M059J (cell line): ENCODE results near the gene PTPRE. TPM values are rescaled to one million over a fixed set of nuclear protein-coding genes. Genes with fewer than 3 reads are reported as not detected.

Experiments
- DNase-seq: peaks from one replicate; pipeline ENCODE4 v3.0.0-alpha.2; 2012; ENCODE audit warnings: low read depth
- total RNA-seq: library from RNA; depleted of rRNA; stranded (reverse); fragments of >200 nt; shearing (Covaris generic); gene quantifications from 2 replicates; pipeline ENCODE4 v1.2.3, GENCODE V29; 2014

Gene PTPRE
- total RNA-seq, 1 experiment from 2014 or later = 6.4 TPM

DNA sequence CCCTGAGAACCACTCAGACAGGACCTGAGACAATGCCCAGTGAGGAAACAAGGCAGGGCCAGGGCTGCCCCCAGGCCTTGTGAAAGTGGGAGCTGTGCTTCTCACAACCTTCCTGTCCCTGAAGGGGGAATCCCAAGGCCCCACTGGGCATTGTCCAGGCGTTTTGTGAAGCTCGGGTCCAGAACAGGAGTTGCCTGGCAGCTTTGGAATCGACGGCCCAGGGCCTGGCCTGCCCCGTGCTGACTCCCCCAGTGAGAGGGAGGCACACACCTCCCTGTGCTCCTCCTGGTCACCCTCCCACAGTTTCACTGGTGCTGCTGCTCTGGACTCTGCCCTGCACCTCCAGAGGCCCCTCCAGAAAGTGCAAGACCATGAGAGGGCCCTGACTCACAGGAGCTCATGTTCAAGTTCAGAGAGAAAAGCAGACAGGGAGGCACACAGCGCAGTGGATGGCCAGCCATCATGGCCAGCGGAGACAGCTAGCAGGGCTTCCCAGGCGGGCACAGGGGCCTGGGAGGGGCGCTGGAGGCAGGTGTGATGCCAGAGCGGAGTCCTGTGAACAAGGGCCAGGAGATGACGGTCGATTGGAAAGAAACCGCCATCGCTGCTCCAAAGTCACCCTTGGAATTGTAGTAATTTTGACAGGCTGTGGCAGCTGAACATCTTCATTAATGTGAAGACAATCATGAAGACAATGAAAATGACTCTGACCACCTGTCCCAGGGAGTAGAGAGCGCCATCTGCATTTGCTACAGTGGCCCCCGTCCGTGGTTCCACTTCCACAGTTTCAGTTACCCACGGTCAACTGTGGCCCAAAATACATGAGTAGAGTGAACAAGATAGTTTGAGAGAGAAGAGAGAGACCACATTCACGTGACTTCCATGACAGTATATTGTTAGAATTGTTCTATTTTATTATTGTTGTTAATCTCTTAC lies 115.6 kb downstream of the PTPRE start:
- DNase-seq = no peak

GRCh38 chr10:128024426-128024825 lies 117.5 kb downstream of the PTPRE start:
- no peak for DNase-seq

DNA sequence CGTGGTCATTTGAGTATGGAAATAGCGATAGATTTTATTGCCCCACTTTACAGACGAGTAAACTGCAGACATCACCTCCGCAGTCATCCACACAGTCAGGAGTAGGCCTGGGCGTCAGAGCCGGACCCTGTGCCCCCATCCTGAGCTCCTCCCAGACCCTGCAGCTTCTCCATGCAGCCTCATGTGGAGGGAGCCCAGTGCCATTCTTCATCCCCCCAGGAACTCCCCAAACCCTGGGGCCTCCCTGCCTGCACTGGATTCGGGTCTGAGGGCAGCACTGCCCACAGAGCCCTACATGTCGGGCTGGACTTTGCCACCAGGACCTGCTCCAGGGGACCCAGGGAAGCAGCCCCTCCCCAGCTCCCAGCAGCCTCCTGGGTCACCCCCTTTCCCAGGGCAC lies 118.5 kb downstream of the PTPRE start:
- no peak for DNase-seq

DNA sequence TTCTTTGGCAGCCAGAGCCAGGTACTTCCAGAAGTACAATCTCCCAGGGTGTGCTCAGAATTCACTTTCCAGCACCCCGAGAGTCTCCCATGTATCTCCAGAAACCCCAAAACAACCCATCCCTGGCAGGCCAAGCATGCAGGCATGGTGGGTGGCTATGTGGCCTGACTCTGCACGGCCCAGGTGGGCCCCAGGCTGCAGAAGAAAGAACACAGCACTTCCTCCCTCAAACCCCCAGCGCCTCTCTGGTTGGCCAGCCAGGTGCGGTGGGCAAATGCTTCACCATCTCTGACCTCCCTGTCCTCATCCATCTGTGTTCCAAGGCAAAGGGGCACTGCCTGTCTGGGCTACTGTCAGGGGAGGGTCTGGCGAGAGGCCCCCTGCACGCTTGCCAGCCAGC lies 119.0 kb downstream of the PTPRE start:
- no peak for DNase-seq

DNA sequence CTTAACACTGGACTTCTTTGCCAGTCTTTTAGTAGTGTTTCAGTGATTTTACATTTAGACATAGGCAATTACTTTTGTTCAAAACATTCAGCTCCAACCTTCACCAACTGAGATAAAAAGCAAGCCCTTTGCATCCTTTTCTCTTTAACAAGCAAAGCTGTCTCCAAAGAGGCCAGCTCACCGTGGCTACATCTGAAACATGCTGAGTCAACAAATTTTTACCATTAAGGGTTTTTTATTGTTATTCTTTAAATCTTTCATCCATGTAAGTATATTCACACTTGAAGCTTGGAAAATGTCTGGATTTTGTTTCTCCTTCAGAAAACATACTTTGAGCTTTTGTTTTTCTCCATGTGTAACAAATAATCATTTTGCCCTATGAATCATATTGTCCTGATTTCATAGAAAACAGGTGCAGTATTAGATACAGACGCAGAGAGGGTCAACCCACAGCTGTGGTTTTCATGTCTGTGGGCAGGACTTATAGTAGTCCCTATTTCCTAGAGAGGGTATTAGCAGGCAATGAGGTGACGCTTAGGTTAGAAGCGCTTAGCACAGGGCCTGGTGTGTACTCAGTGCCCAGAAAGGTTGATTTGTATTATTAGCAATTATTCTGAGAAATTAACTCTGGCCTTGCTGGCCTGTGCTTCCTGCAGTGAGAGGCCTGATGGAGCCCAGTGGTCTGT lies 119.9 kb downstream of the PTPRE start:
- DNase-seq = no peak

DNA sequence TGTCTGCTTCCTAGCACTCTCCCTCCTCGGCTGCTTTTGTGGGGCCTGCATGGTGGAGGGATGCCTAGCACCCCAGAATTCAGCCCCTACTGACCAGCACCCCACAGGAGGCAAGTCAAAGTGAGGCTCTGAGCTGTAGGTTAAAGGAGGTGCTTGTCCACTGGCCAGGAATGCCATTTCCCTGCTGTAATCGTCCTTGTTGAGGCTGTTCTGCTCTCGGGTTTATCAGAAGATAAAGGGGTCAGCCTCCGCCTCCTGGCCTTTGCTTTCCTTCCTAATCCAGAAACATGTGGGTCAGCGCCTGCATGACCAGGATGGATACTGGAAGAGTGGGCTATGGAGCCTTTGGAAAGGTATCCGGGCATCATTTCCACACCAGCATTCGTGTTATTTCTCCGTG lies 120.4 kb downstream of the PTPRE start:
- no peak for DNase-seq

- no peak for DNase-seq
Measured at GRCh38 chr10:128027822-128028507, 121.1 kb downstream of the PTPRE start.

DNA sequence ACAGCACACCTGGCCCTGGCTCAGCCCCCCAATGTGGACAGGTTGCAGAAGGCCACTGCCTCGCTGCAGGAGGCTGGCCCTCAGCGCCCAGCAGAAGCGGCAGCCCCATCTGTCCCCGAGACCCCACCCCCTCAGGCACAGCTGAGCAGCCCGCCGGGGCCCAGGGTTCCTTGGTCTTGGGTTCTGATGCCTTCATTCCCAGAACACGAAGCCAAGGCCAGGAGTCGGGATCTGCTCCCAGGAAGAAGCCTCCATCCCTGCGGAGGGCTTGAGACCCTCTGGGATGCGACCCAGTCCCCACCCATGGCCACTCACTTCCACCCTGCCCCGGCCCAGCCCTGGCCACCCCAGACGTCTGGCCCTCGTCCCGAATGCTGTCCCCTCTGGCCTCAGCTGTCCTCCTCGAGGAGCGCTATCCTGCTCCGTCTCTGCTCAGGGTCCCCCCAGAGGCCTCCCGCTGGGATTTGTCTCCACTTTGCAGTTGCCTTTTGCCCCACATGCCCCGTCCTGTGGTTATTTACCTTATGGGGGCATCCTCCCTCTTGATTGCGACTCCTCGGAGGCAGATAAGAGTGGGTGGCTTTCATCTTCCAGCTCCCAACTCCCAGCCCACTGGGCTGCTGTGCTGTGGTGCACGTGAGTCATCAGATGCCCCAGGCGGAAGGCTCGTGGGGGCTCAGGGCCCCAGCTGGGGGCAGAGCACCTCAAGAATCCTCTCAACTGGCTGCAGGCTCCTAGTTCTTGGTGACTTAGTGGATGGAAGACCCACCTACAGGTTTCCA lies 121.8 kb downstream of the PTPRE start:
- no peak for DNase-seq

GRCh38 chr10:128029290-128029651 lies 122.4 kb downstream of the PTPRE start:
- DNase-seq = no peak

GRCh38 chr10:128029731-128030369 lies 122.9 kb downstream of the PTPRE start:
- DNase-seq = no peak

GRCh38 chr10:128030498-128031072 lies 123.7 kb downstream of the PTPRE start:
- no peak for DNase-seq

- DNase-seq = no peak
Measured at GRCh38 chr10:128031216-128031615, 124.3 kb downstream of the PTPRE start.

GRCh38 chr10:128032466-128032865 lies 125.6 kb downstream of the PTPRE start:
- DNase-seq = no peak

DNA sequence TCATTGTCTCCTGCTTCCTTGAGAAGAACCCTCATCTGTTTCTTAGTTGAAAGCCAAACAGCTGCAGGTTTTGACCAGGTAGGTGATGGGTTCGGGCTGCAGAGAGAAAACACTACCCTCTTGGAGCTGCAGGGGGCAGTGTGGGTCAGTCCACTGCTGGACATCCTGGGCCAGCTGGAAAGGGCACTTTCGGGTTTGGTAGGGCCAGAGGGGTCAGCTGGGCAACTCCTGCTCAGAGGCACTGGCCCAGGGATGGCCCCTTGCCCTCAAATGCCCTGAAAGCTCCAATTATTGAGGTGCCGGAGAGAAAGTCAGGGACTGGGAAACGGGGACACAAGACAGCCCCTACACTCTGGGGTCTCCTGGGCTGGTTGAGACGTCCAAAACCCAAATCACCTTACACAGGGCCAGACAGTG lies 128.7 kb downstream of the PTPRE start:
- peak; percentile 19 for DNase-seq

- DNase-seq = no peak
Measured at GRCh38 chr10:128036011-128036615, 129.2 kb downstream of the PTPRE start.

- DNase-seq = peak; percentile 78
Measured at GRCh38 chr10:128036746-128037543, 130.0 kb downstream of the PTPRE start.

DNA sequence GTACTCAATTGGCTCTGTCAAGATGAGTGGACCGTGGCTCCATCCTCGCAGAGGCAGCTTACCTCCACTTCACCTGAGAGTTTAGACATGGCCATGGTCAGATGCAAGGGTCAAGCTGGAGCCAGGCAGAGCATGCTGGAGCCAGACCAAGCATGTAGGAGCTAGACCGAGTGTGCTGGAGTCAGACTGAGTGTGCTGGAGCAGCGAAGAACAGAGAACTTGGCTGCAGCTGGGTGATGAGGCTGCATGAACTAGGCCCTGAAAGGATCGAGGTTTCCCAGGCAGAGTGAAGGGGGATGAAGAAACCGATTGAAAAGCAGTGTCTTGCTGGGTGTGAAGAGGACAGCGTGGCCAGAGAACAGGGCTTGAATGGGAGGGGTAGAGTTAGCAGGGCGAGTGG lies 133.2 kb downstream of the PTPRE start:
- DNase-seq = no peak

GRCh38 chr10:128040681-128041080 lies 133.8 kb downstream of the PTPRE start:
- no peak for DNase-seq

DNA sequence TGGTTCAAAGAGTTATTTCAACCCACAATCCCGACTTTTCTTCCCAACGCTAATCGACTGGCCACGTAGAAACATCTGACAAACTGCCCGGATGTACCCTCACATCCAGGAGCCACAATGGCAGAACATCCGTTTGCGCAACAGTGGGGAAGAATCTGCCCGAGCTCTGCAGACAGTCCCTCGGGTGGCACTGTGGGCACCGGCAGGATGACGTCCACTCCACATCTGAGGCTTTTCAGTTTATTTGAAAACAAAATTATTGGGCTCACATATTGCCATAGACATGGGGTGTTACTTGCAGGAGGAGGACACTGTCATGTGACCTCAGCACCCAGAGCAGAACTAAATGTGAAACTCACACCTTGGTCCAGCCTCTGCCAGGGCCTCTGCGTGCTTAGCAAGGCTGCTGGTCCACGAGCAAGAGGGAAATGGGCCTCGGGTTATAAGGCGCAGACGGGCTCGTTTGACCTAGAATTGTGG lies 135.3 kb downstream of the PTPRE start:
- DNase-seq = no peak
